ENCODE results near the gene ZNF107. TPM values are rescaled to one million over a fixed set of nuclear protein-coding genes. Genes with fewer than 3 reads are reported as not detected.

ZNF107 gene
- total RNA-seq, 2 experiments from 2014 or later = 68.9 to 92.2 TPM

GRCh38 chr7:64637521-64638445, 28.1 kb upstream of the ZNF107 start:
- BruUV-seq (replicated peaks) = no TSS peak

GRCh38 chr7:64638822-64639221, 27.1 kb upstream of the ZNF107 start:
- intact Hi-C loops (cut with micrococcal nuclease; ENCODE audit: unreplicated experiment) = loop anchor here (5.0 kb wide), 4 partner anchors 53 to 313 kb away; no protein-coding TSS in a partner anchor
- Histone ChIP-seq H3K4me1 (ENCODE audit: insufficient read depth, low read length, poor library complexity, severe bottlenecking) (no peaks in the 10 kb centered on the region), H3K9me3 (ENCODE audit: low read length) (no peaks in the 10 kb centered on the region), H3K4me3 (ENCODE audit: low read depth, low read length, poor library complexity, severe bottlenecking) (no peak overlapping the region), H3K36me3 (ENCODE audit: insufficient read depth, low read length) (no peaks in the 10 kb centered on the region), H3K4me2 (ENCODE audit: low read length) (no peak overlapping the region), H3K79me2 (ENCODE audit: insufficient read depth, low read depth, low read length) (no peaks in the 10 kb centered on the region), H3K9me2 (ENCODE audit: insufficient read depth, low read length) (no peaks in the 10 kb centered on the region), H4K20me1 (ENCODE audit: insufficient read depth, low read length) (no peaks in the 10 kb centered on the region), H2AFZ (ENCODE audit: low read length) (no peak overlapping the region), H3K27ac (ENCODE audit: low read depth, low read length, poor library complexity, severe bottlenecking) (no peak overlapping the region)
- no TSS peak for BruUV-seq (replicated peaks)
- no peak for DNase-seq (ENCODE audit: low spot score)
- ChIA-PET POLR2A (interaction anchor here (1.0 kb wide), 1 partner anchor 13 kb away, joined by 3 read pairs; no protein-coding TSS in a partner anchor), CTCF (ENCODE audit: unreplicated experiment) (no interaction called here)
- TF ChIP-seq CTCF (conservative IDR thresholded peaks at IDR 0.05; ENCODE audit: low read length) = no peak
- TF ChIP-seq EZH2phosphoT487 (IDR thresholded peaks at IDR 0.05; ENCODE audit: borderline replicate concordance, low read depth, low read length) = no peak

More at GRCh38 chr7:64637521-64638445, 28.1 kb upstream of the ZNF107 start:
- CTCF ChIA-PET (ENCODE audit: unreplicated experiment) = no interaction called here
- H3K9me2 ChIP-seq (ENCODE audit: insufficient read depth, low read length) = no peaks in the 10 kb centered on the region
- no peaks in the 10 kb centered on the region for H3K4me1 ChIP-seq (ENCODE audit: insufficient read depth, low read length, poor library complexity, severe bottlenecking)
- no peaks in the 10 kb centered on the region for H3K79me2 ChIP-seq (ENCODE audit: insufficient read depth, low read depth, low read length)
- no peak for DNase-seq (ENCODE audit: low spot score)
- no peak for TF ChIP-seq CTCF (conservative IDR thresholded peaks at IDR 0.05; ENCODE audit: low read length)
- no peak for TF ChIP-seq EZH2phosphoT487 (IDR thresholded peaks at IDR 0.05; ENCODE audit: borderline replicate concordance, low read depth, low read length)
- no peaks in the 10 kb centered on the region for H3K36me3 ChIP-seq (ENCODE audit: insufficient read depth, low read length)
- intact Hi-C loops (cut with micrococcal nuclease; ENCODE audit: unreplicated experiment) = loop anchor here (5.0 kb wide), 4 partner anchors 55 to 315 kb away; no protein-coding TSS in a partner anchor
- H3K4me3 ChIP-seq (ENCODE audit: low read depth, low read length, poor library complexity, severe bottlenecking) = no peak overlapping the region
- H3K9me3 ChIP-seq (ENCODE audit: low read length) = no peaks in the 10 kb centered on the region
- H3K27ac ChIP-seq (ENCODE audit: low read depth, low read length, poor library complexity, severe bottlenecking) = no peak overlapping the region
- POLR2A ChIA-PET = no interaction called here
- H2AFZ ChIP-seq (ENCODE audit: low read length) = no peak overlapping the region
- H4K20me1 ChIP-seq (ENCODE audit: insufficient read depth, low read length) = no peaks in the 10 kb centered on the region
- no peak overlapping the region for H3K4me2 ChIP-seq (ENCODE audit: low read length)

Data from OCI-LY7 (cell line).